ENCODE measurements around the gene ADAMTSL5. TPM values are rescaled to one million over a fixed set of nuclear protein-coding genes. Genes with fewer than 3 reads are reported as not detected.
"Not testable (repeated sequence)": the region's sequence is repeated elsewhere in the genome, so short reads cannot be mapped to it uniquely, and the experiment has no call there.

The ADAMTSL5 gene
- total RNA-seq, 4 donors from 2014 or later: 5.0 to 31.5 (median 25.2) TPM

- no peaks in the 10 kb centered on the region for H3K9me3 ChIP-seq
- no peak overlapping the region for H3K27ac ChIP-seq
- no peak for TF ChIP-seq POLR2A (IDR thresholded peaks at IDR 0.05)
- no peaks in the 10 kb centered on the region for H3K27me3 ChIP-seq
- H3K4me1 ChIP-seq: no peaks in the 10 kb centered on the region
- no peak for DNase-seq
- no peak overlapping the region for H3K4me3 ChIP-seq
- no peaks in the 10 kb centered on the region for H3K36me3 ChIP-seq
Observed at GRCh38 chr19:1531587-1531986, 18.8 kb upstream of the ADAMTSL5 start.

- H3K27ac ChIP-seq, H3K4me3 ChIP-seq, H3K27me3 ChIP-seq, H3K9me3 ChIP-seq, DNase-seq, H3K4me1 ChIP-seq, H3K36me3 ChIP-seq: not testable (repeated sequence)
Observed at GRCh38 chr19:1530856-1531255, 18.0 kb upstream of the ADAMTSL5 start.

- no peak for DNase-seq
- Histone ChIP-seq H3K27me3 (peaks cover 0 to 14% of the 10 kb centered on the region in 2 donors), H3K27ac (no peak overlapping the region), H3K36me3 (no peaks in the 10 kb centered on the region), H3K4me3 (no peak overlapping the region), H3K9me3 (no peaks in the 10 kb centered on the region), H3K4me1 (no peaks in the 10 kb centered on the region)
- no peak for TF ChIP-seq CTCF (IDR thresholded peaks at IDR 0.05)
- TF ChIP-seq POLR2A (IDR thresholded peaks at IDR 0.05): no peak
Observed at GRCh38 chr19:1529430-1529816, 16.6 kb upstream of the ADAMTSL5 start.

- H3K4me3 ChIP-seq: no peak overlapping the region
- peaks cover 0 to 20% of the 10 kb centered on the region in 2 donors for H3K27me3 ChIP-seq
- DNase-seq: no peak
- H3K9me3 ChIP-seq: no peaks in the 10 kb centered on the region
- no peaks in the 10 kb centered on the region for H3K36me3 ChIP-seq
- TF ChIP-seq POLR2A (IDR thresholded peaks at IDR 0.05) (no peak), CTCF (IDR thresholded peaks at IDR 0.05) (no peak)
- H3K27ac ChIP-seq: no peak overlapping the region
- H3K4me1 ChIP-seq: peaks cover 0 to 5% (median 2%) of the 10 kb centered on the region in 4 donors
Observed at GRCh38 chr19:1528596-1529429, 16.0 kb upstream of the ADAMTSL5 start.

GRCh38 chr19:1527650-1528309, 15.0 kb upstream of the ADAMTSL5 start:
- Histone ChIP-seq H3K9me3 (no peaks in the 10 kb centered on the region), H3K36me3 (no peaks in the 10 kb centered on the region), H3K27me3 (peaks cover 0 to 28% of the 10 kb centered on the region in 2 donors), H3K4me3 (no peak overlapping the region), H3K4me1 (peaks cover 0 to 7% (median 3%) of the 10 kb centered on the region in 4 donors), H3K27ac (no peak overlapping the region)
- TF ChIP-seq CTCF (IDR thresholded peaks at IDR 0.05) (no peak), POLR2A (IDR thresholded peaks at IDR 0.05) (no peak)
- no peak for DNase-seq

GRCh38 chr19:1526979-1527649, 14.3 kb upstream of the ADAMTSL5 start:
- H3K27me3 ChIP-seq: peaks cover 0 to 28% of the 10 kb centered on the region in 2 donors
- DNase-seq: no peak
- TF ChIP-seq POLR2A (IDR thresholded peaks at IDR 0.05): no peak
- TF ChIP-seq CTCF (IDR thresholded peaks at IDR 0.05): no peak
- no peak overlapping the region for H3K27ac ChIP-seq
- no peak overlapping the region for H3K4me3 ChIP-seq
- no peaks in the 10 kb centered on the region for H3K36me3 ChIP-seq
- H3K4me1 ChIP-seq: peaks cover 0 to 7% (median 3%) of the 10 kb centered on the region in 4 donors
- H3K9me3 ChIP-seq: no peaks in the 10 kb centered on the region
